ENCODE results near the gene ADGRV1. TPM values are rescaled to one million over a fixed set of nuclear protein-coding genes. Genes with fewer than 3 reads are reported as not detected.

The ADGRV1 gene
- polyA plus RNA-seq, 1 donor from 2014 or later: 3.7 TPM

GRCh38 chr5:91106842-91107511, 548.4 kb downstream of the ADGRV1 start:
- Histone ChIP-seq H3K9ac (ENCODE audit: low read length) (no peak overlapping the region), H3K27ac (ENCODE audit: low read length) (no peak overlapping the region)

GRCh38 chr5:91109634-91110033, 551.0 kb downstream of the ADGRV1 start:
- Histone ChIP-seq H3K9me2 (ENCODE audit: insufficient read depth, low read length) (no peaks in the 10 kb centered on the region), H3K36me3 (ENCODE audit: insufficient read depth, low read length) (no peaks in the 10 kb centered on the region), H3K4me2 (ENCODE audit: low read length) (no peak overlapping the region), H3F3A (ENCODE audit: insufficient read depth, low read length, poor library complexity, severe bottlenecking) (no peaks in the 10 kb centered on the region), H3K4me3 (ENCODE audit: low read length) (no peak overlapping the region), H3K27ac (ENCODE audit: low read length) (no peak overlapping the region), H4K20me1 (ENCODE audit: insufficient read depth) (no peaks in the 10 kb centered on the region), H3K9me3 (ENCODE audit: low read length) (no peaks in the 10 kb centered on the region), H3K9ac (ENCODE audit: low read length) (no peak overlapping the region), H3K27me3 (ENCODE audit: insufficient read depth, low read depth, low read length) (no peaks in the 10 kb centered on the region), H2AFZ (ENCODE audit: low read depth, low read length) (no peak overlapping the region), H3K79me2 (replicated peaks; ENCODE audit: insufficient read depth, low read length) (no peaks in the 10 kb centered on the region)
- TF ChIP-seq EZH2 (IDR thresholded peaks at IDR 0.05; ENCODE audit: borderline replicate concordance, insufficient read depth, low read length, poor library complexity, severe bottlenecking) (no peak), CTCF (IDR thresholded peaks at IDR 0.05; ENCODE audit: poor library complexity, severe bottlenecking) (no peak), RAD21 (conservative IDR thresholded peaks at IDR 0.05) (no peak), SMC3 (conservative IDR thresholded peaks at IDR 0.05; ENCODE audit: poor library complexity) (no peak), TAF1 (IDR thresholded peaks at IDR 0.05; ENCODE audit: low read depth) (no peak), EP300 (conservative IDR thresholded peaks at IDR 0.05; ENCODE audit: poor library complexity, severe bottlenecking) (no peak), POLR2AphosphoS5 (IDR thresholded peaks at IDR 0.05) (no peak)

More at GRCh38 chr5:91106842-91107511, 548.4 kb downstream of the ADGRV1 start:
- H3K27me3 ChIP-seq (ENCODE audit: insufficient read depth, low read depth, low read length): no peaks in the 10 kb centered on the region
- H3K4me2 ChIP-seq (ENCODE audit: low read length): no peak overlapping the region
- no peaks in the 10 kb centered on the region for H4K20me1 ChIP-seq (ENCODE audit: insufficient read depth)
- H3K4me3 ChIP-seq (ENCODE audit: low read length): no peak overlapping the region
- H3K36me3 ChIP-seq (ENCODE audit: insufficient read depth, low read length): no peaks in the 10 kb centered on the region
- no peaks in the 10 kb centered on the region for H3F3A ChIP-seq (ENCODE audit: insufficient read depth, low read length, poor library complexity, severe bottlenecking)
- no peaks in the 10 kb centered on the region for H3K9me3 ChIP-seq (ENCODE audit: low read length)
- no peaks in the 10 kb centered on the region for H3K79me2 ChIP-seq (replicated peaks; ENCODE audit: insufficient read depth, low read length)
- H3K9me2 ChIP-seq (ENCODE audit: insufficient read depth, low read length): no peaks in the 10 kb centered on the region
- no peak overlapping the region for H2AFZ ChIP-seq (ENCODE audit: low read depth, low read length)
- TF ChIP-seq EZH2 (IDR thresholded peaks at IDR 0.05; ENCODE audit: borderline replicate concordance, insufficient read depth, low read length, poor library complexity, severe bottlenecking) (no peak), POLR2AphosphoS5 (IDR thresholded peaks at IDR 0.05) (no peak), EP300 (conservative IDR thresholded peaks at IDR 0.05; ENCODE audit: poor library complexity, severe bottlenecking) (no peak), CTCF (IDR thresholded peaks at IDR 0.05; ENCODE audit: poor library complexity, severe bottlenecking) (no peak), SMC3 (conservative IDR thresholded peaks at IDR 0.05; ENCODE audit: poor library complexity) (no peak), RAD21 (conservative IDR thresholded peaks at IDR 0.05) (no peak), MXI1 (conservative IDR thresholded peaks at IDR 0.05; ENCODE audit: poor library complexity, severe bottlenecking) (no peak), REST (IDR thresholded peaks at IDR 0.05; ENCODE audit: borderline replicate concordance) (no peak), TAF1 (IDR thresholded peaks at IDR 0.05; ENCODE audit: low read depth) (no peak)

All from neural cell (in vitro differentiated cells).